ENCODE results near the gene ZNF24.

DNA sequence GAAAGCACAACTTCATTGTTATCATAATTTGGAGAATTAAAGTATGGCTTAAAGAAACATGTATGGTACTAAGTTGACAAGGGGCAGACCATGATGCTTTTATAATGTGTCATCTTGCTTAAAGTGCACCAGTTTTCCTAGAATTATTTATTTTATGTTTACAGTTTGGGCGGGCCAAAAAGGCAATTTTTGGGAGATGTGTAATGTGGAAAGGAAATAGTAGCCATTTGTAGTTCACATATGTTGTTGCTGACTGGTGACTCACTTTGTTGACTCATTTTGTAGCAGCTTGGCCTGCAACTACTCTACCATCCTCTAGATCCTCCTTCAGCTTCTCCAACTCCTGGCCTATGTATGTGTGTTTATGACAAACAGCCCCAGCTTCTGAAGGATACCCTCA is 61.9 kb downstream of the ZNF24 start:
- no peak for TF ChIP-seq CTCF (conservative IDR thresholded peaks at IDR 0.05)
- TF ChIP-seq ZFX (IDR thresholded peaks at IDR 0.05), result no peak
